GM21529 (cell line): ENCODE measurements around the gene SKAP2.
A peak's percentile ranks its signal among the peaks of the same experiment; 100 is the strongest.
"Not testable (repeated sequence)": the region's sequence is repeated elsewhere in the genome, so short reads cannot be mapped to it uniquely, and the experiment has no call there.

ENCODE experiments used
- ATAC-seq: cut with Tn5 transposase; IDR thresholded peaks from one replicate; pipeline ENCODE4 v1.9.1; 2021; ENCODE audit not compliant: unreplicated experiment

The SKAP2 gene

GRCh38 chr7:26857506-26858240, 6.7 kb downstream of the SKAP2 start:
- ATAC-seq, result peak; percentile 44

GRCh38 chr7:26857170-26857505, 7.3 kb downstream of the SKAP2 start:
- no peak for ATAC-seq

- ATAC-seq, result no peak
Measured at GRCh38 chr7:26856176-26856985, 8.0 kb downstream of the SKAP2 start.

- ATAC-seq, result no peak
Measured at GRCh38 chr7:26854876-26855855, 9.2 kb downstream of the SKAP2 start.

GRCh38 chr7:26853788-26854393, 10.5 kb downstream of the SKAP2 start:
- no peak for ATAC-seq

GRCh38 chr7:26850193-26850651, 14.2 kb downstream of the SKAP2 start:
- no peak for ATAC-seq

GRCh38 chr7:26843705-26844104, 20.7 kb downstream of the SKAP2 start:
- no peak for ATAC-seq

- no peak for ATAC-seq
Measured at GRCh38 chr7:26842897-26843296, 21.5 kb downstream of the SKAP2 start.

GRCh38 chr7:26841003-26841739, 23.2 kb downstream of the SKAP2 start:
- no peak for ATAC-seq

GRCh38 chr7:26836793-26837192, 27.6 kb downstream of the SKAP2 start:
- not testable (repeated sequence) for ATAC-seq

GRCh38 chr7:26815426-26815825, 49.0 kb downstream of the SKAP2 start:
- ATAC-seq, result no peak

- ATAC-seq, result no peak
Measured at GRCh38 chr7:26813432-26813831, 51.0 kb downstream of the SKAP2 start.

- ATAC-seq, result no peak
Measured at GRCh38 chr7:26794541-26794940, 69.8 kb downstream of the SKAP2 start.

- no peak for ATAC-seq
Measured at GRCh38 chr7:26792576-26792975, 71.8 kb downstream of the SKAP2 start.

- no peak for ATAC-seq
Measured at GRCh38 chr7:26792006-26792405, 72.4 kb downstream of the SKAP2 start.

GRCh38 chr7:26789481-26790184, 74.8 kb downstream of the SKAP2 start:
- no peak for ATAC-seq

- no peak for ATAC-seq
Measured at GRCh38 chr7:26787701-26788100, 76.7 kb downstream of the SKAP2 start.

GRCh38 chr7:26784118-26784517, 80.3 kb downstream of the SKAP2 start:
- no peak for ATAC-seq

- ATAC-seq, result no peak
Measured at GRCh38 chr7:26782501-26782900, 81.9 kb downstream of the SKAP2 start.
